ENCODE measurements around the gene CCDC97. TPM values are rescaled to one million over a fixed set of nuclear protein-coding genes. Genes with fewer than 3 reads are reported as not detected.
A peak's percentile ranks its signal among the peaks of the same experiment; 100 is the strongest.

Gene CCDC97
- total RNA-seq, 1 experiment from 2014 or later, result 18.3 TPM

- CTCF ChIA-PET, result interaction anchor here (0.9 kb wide), 1 partner anchor 10 kb away, joined by 3 read pairs; the partner anchor contains the start of gene TGFB1
- intact Hi-C loops (cut with micrococcal nuclease), result no loop called here
Observed at GRCh38 chr19:41363753-41364523, 54.0 kb downstream of the CCDC97 start, which contains the start of gene B9D2. B9D2 (minus strand) TSS chr19:41364149; CDS start chr19:41363519, 630 bp downstream.

GRCh38 chr19:41364524-41365391 is 54.8 kb downstream of the CCDC97 start:
- BruUV-seq (replicated peaks), result no TSS peak
- Histone ChIP-seq H3K9me3 (ENCODE audit: low read length) (no peaks in the 10 kb centered on the region), H3F3A (ENCODE audit: low read length, unreplicated experiment) (no peaks in the 10 kb centered on the region), H3K4me3 (ENCODE audit: low read length) (peak overlapping the region; percentile 86), H3K4me1 (ENCODE audit: insufficient read depth, low read length) (peaks cover 30% of the 10 kb centered on the region), H4K20me1 (ENCODE audit: low read length) (no peaks in the 10 kb centered on the region), H3K36me3 (ENCODE audit: low read depth, low read length) (no peaks in the 10 kb centered on the region), H2AFZ (ENCODE audit: low read length) (peak overlapping the region; percentile 95), H3K9me2 (replicated peaks; ENCODE audit: low read length) (no peaks in the 10 kb centered on the region), H3K4me2 (ENCODE audit: low read length) (peak overlapping the region; percentile 98), H3K79me2 (ENCODE audit: low read length) (peaks cover 15% of the 10 kb centered on the region), H3K27me3 (ENCODE audit: low read length) (no peaks in the 10 kb centered on the region), H3K27ac (ENCODE audit: low read length) (peak overlapping the region; percentile 88), H3K9ac (ENCODE audit: low read length) (peak overlapping the region; percentile 90)
- DNase-seq (no peak), ATAC-seq (no peak)
- CTCF ChIA-PET, result no interaction called here
- no peak for TF ChIP-seq EZH2phosphoT487 (IDR thresholded peaks at IDR 0.05; ENCODE audit: borderline replicate concordance, low read length)
- no peak for TF ChIP-seq EZH2 (IDR thresholded peaks at IDR 0.05; ENCODE audit: low read length, unreplicated experiment)
- no peak for TF ChIP-seq CTCF (conservative IDR thresholded peaks at IDR 0.05; ENCODE audit: low read depth, low read length)
- intact Hi-C loops (cut with micrococcal nuclease), result no loop called here
- POLR2A ChIA-PET (ENCODE audit: unreplicated experiment), result no interaction called here

More at GRCh38 chr19:41363753-41364523, 54.0 kb downstream of the CCDC97 start, which contains the start of gene B9D2:
- Histone ChIP-seq H2AFZ (ENCODE audit: low read length) (peak within 1 kb of the TSS; percentile 95), H3K9me3 (ENCODE audit: low read length) (no peaks in the 10 kb centered on the region), H3K9ac (ENCODE audit: low read length) (peak within 1 kb of the TSS; percentile 90), H3K4me1 (ENCODE audit: insufficient read depth, low read length) (peaks cover 30% of the 10 kb centered on the region), H4K20me1 (ENCODE audit: low read length) (no peaks in the 10 kb centered on the region), H3F3A (ENCODE audit: low read length, unreplicated experiment) (no peaks in the 10 kb centered on the region), H3K27ac (ENCODE audit: low read length) (peak within 1 kb of the TSS; percentile 88), H3K4me3 (ENCODE audit: low read length) (peak within 1 kb of the TSS; percentile 86), H3K36me3 (ENCODE audit: low read depth, low read length) (no peaks in the 10 kb centered on the region), H3K9me2 (replicated peaks; ENCODE audit: low read length) (no peaks in the 10 kb centered on the region), H3K4me2 (ENCODE audit: low read length) (peak within 1 kb of the TSS; percentile 98), H3K27me3 (ENCODE audit: low read length) (no peaks in the 10 kb centered on the region), H3K79me2 (ENCODE audit: low read length) (peaks cover 15% of the 10 kb centered on the region)
- ATAC-seq (peak; percentile 95), DNase-seq (peak; percentile 95)
- POLR2A ChIA-PET (ENCODE audit: unreplicated experiment), result interaction anchor here (0.6 to 0.7 kb wide), 5 partner anchors 8 to 1273 kb away, joined by 3 to 5 read pairs (median 3); partner anchors contain the start of gene HNRNPUL1
- no peak for TF ChIP-seq EZH2phosphoT487 (IDR thresholded peaks at IDR 0.05; ENCODE audit: borderline replicate concordance, low read length)
- TF ChIP-seq CTCF (conservative IDR thresholded peaks at IDR 0.05; ENCODE audit: low read depth, low read length), result no peak
- TF ChIP-seq EZH2 (IDR thresholded peaks at IDR 0.05; ENCODE audit: low read length, unreplicated experiment), result no peak
- BruUV-seq (replicated peaks), result TSS peak; percentile 88

All from PC-3 (cell line).